Dedifferentiated amniotic fluid mesenchymal stem cell (primary cell): ENCODE results near the gene GATAD1.
A peak's percentile ranks its signal among the peaks of the same experiment; 100 is the strongest.
"Not testable (repeated sequence)": the region's sequence is repeated elsewhere in the genome, so short reads cannot be mapped to it uniquely, and the experiment has no call there.

ENCODE experiments used
- DNase-seq: peaks from one replicate; pipeline ENCODE4 v3.0.0-alpha.2; 2016; ENCODE audit errors: extremely low spot score

Gene GATAD1

GRCh38 chr7:92447345-92448204 is at the start of gene GATAD1:
TSS of gene GATAD1 (plus strand) at chr7:92447482. CDS start at chr7:92447730, 248 bp downstream.
- DNase-seq: peak; percentile 91

GRCh38 chr7:92397542-92397941 is 49.7 kb upstream of the GATAD1 start:
- DNase-seq: no peak

GRCh38 chr7:92400013-92400412 is 47.3 kb upstream of the GATAD1 start:
- DNase-seq: no peak

- peak; percentile 18 for DNase-seq
Observed at GRCh38 chr7:92402920-92403759, 44.1 kb upstream of the GATAD1 start.

GRCh38 chr7:92403760-92404074 is 43.6 kb upstream of the GATAD1 start:
- no peak for DNase-seq

GRCh38 chr7:92404170-92404614 is 43.1 kb upstream of the GATAD1 start:
- DNase-seq: no peak

GRCh38 chr7:92409357-92409756 is 37.9 kb upstream of the GATAD1 start:
- DNase-seq: no peak

GRCh38 chr7:92410162-92410561 is 37.1 kb upstream of the GATAD1 start:
- DNase-seq: not testable (repeated sequence)

GRCh38 chr7:92412745-92413144 is 34.5 kb upstream of the GATAD1 start:
- DNase-seq: no peak

- DNase-seq: no peak
Observed at GRCh38 chr7:92413550-92413949, 33.7 kb upstream of the GATAD1 start.

- no peak for DNase-seq
Observed at GRCh38 chr7:92415225-92415624, 32.1 kb upstream of the GATAD1 start.

GRCh38 chr7:92417913-92418312 is 29.4 kb upstream of the GATAD1 start:
- DNase-seq: no peak

GRCh38 chr7:92421676-92422435 is 25.4 kb upstream of the GATAD1 start:
- no peak for DNase-seq

GRCh38 chr7:92422926-92423325 is 24.4 kb upstream of the GATAD1 start:
- no peak for DNase-seq

GRCh38 chr7:92423710-92424131 is 23.6 kb upstream of the GATAD1 start:
- no peak for DNase-seq

- no peak for DNase-seq
Observed at GRCh38 chr7:92425311-92425947, 21.9 kb upstream of the GATAD1 start.

GRCh38 chr7:92427193-92427592 is 20.1 kb upstream of the GATAD1 start:
- no peak for DNase-seq

- DNase-seq: no peak
Observed at GRCh38 chr7:92432299-92432946, 14.9 kb upstream of the GATAD1 start.

- no peak for DNase-seq
Observed at GRCh38 chr7:92433019-92433418, 14.3 kb upstream of the GATAD1 start.

- DNase-seq: no peak
Observed at GRCh38 chr7:92435542-92435941, 11.7 kb upstream of the GATAD1 start.
